Ectodermal cell (in vitro differentiated cells): ENCODE data around the gene FMN2.
A peak's percentile ranks its signal among the peaks of the same experiment; 100 is the strongest.

Source experiments
- H3K27ac ChIP-seq: 2 replicates; pipeline ENCODE4 v1.7.0; 2013; ENCODE audit warnings: mild to moderate bottlenecking, low read depth, low read length; ENCODE audit not compliant: insufficient read depth, poor library complexity, severe bottlenecking
- H3K27me3 ChIP-seq: 2 replicates; pipeline ENCODE4 v1.7.0; 2013; ENCODE audit warnings: mild to moderate bottlenecking, low read length; ENCODE audit not compliant: insufficient read depth, control insufficient read depth, poor library complexity, severe bottlenecking
- H3K36me3 ChIP-seq: one replicate; pipeline ENCODE4 v1.7.0; 2013; ENCODE audit warnings: low read length; ENCODE audit not compliant: control insufficient read depth, insufficient read depth
- H3K4me1 ChIP-seq: one replicate; pipeline ENCODE4 v1.7.0; 2013; ENCODE audit warnings: low read length; ENCODE audit not compliant: control insufficient read depth, insufficient read depth
- H3K4me3 ChIP-seq: 2 replicates; pipeline ENCODE4 v1.7.0; 2013; ENCODE audit warnings: low read depth, low read length, control low read depth; ENCODE audit not compliant: insufficient read depth
- H3K9me3 ChIP-seq: 2 replicates; pipeline ENCODE4 v1.7.0; 2013; ENCODE audit warnings: mild to moderate bottlenecking, low read length, moderate library complexity; ENCODE audit not compliant: control insufficient read depth
- WGBS, 2 experiments: methylation state at CpG; one replicate each; pipeline ENCODE4 v1.1.7; 2013; ENCODE audit warnings: missing lambda C conversion rate in 2 of 2; 5-methylcytosine and 5-hydroxymethylcytosine counted together

The FMN2 gene

GRCh38 chr1:240074422-240074821, 17.3 kb upstream of the FMN2 start:
- Histone ChIP-seq H3K27ac (no peak overlapping the region), H3K36me3 (no peaks in the 10 kb centered on the region), H3K4me3 (no peak overlapping the region), H3K4me1 (no peaks in the 10 kb centered on the region), H3K27me3 (no peaks in the 10 kb centered on the region), H3K9me3 (no peaks in the 10 kb centered on the region)
- whole genome bisulfite sequencing, 2 experiments, result 92 to 93% methylated on average over 5 of the region's 5 CpGs

- 77 to 80% methylated on average over 3 of the region's 3 CpGs for WGBS, 2 experiments
- no peaks in the 10 kb centered on the region for H3K9me3 ChIP-seq
- H3K4me1 ChIP-seq, result no peaks in the 10 kb centered on the region
- no peaks in the 10 kb centered on the region for H3K27me3 ChIP-seq
- no peaks in the 10 kb centered on the region for H3K36me3 ChIP-seq
- no peak overlapping the region for H3K4me3 ChIP-seq
- H3K27ac ChIP-seq, result no peak overlapping the region
Measured at GRCh38 chr1:240074908-240075307, 16.8 kb upstream of the FMN2 start.

GRCh38 chr1:240084337-240084736, 7.3 kb upstream of the FMN2 start:
- H3K4me1 ChIP-seq, result no peaks in the 10 kb centered on the region
- H3K9me3 ChIP-seq, result no peaks in the 10 kb centered on the region
- no peak overlapping the region for H3K4me3 ChIP-seq
- no peak overlapping the region for H3K27ac ChIP-seq
- 100% methylated on average over 1 of the region's 1 CpG for WGBS, 2 experiments
- no peaks in the 10 kb centered on the region for H3K27me3 ChIP-seq
- no peaks in the 10 kb centered on the region for H3K36me3 ChIP-seq

- no peak overlapping the region for H3K27ac ChIP-seq
- no peaks in the 10 kb centered on the region for H3K27me3 ChIP-seq
- no peaks in the 10 kb centered on the region for H3K9me3 ChIP-seq
- H3K4me1 ChIP-seq, result no peaks in the 10 kb centered on the region
- no peak overlapping the region for H3K4me3 ChIP-seq
- H3K36me3 ChIP-seq, result no peaks in the 10 kb centered on the region
- 87 to 93% methylated on average over 8 of the region's 8 CpGs for WGBS, 2 experiments
Measured at GRCh38 chr1:240084749-240085148, 6.9 kb upstream of the FMN2 start.

GRCh38 chr1:240086726-240087125, 5.0 kb upstream of the FMN2 start:
- Histone ChIP-seq H3K27ac (no peak overlapping the region), H3K4me1 (no peaks in the 10 kb centered on the region), H3K27me3 (peaks cover 16% of the 10 kb centered on the region), H3K9me3 (no peaks in the 10 kb centered on the region), H3K4me3 (no peak overlapping the region), H3K36me3 (no peaks in the 10 kb centered on the region)
- 96 to 100% methylated on average over 1 of the region's 1 CpG for WGBS, 2 experiments

- Histone ChIP-seq H3K9me3 (no peaks in the 10 kb centered on the region), H3K4me1 (peaks cover 5% of the 10 kb centered on the region), H3K27ac (no peak overlapping the region), H3K36me3 (no peaks in the 10 kb centered on the region), H3K4me3 (no peak overlapping the region), H3K27me3 (peaks cover 43% of the 10 kb centered on the region)
- 44 to 47% methylated on average over 2 of the region's 2 CpGs for WGBS, 2 experiments
Measured at GRCh38 chr1:240090014-240090413, 1.7 kb upstream of the FMN2 start.

GRCh38 chr1:240090957-240091600, 604 bp upstream of the FMN2 start:
- Histone ChIP-seq H3K36me3 (no peaks in the 10 kb centered on the region), H3K4me3 (peak overlapping the region; percentile 60), H3K9me3 (no peaks in the 10 kb centered on the region), H3K27ac (no peak overlapping the region), H3K27me3 (peaks cover 43% of the 10 kb centered on the region), H3K4me1 (peaks cover 5% of the 10 kb centered on the region)
- 37 to 38% methylated on average over 4 of the region's 5 CpGs for WGBS, 2 experiments

GRCh38 chr1:240092301-240093119, 827 bp downstream of the FMN2 start:
- Histone ChIP-seq H3K4me3 (peak overlapping the region; percentile 60), H3K4me1 (peaks cover 5% of the 10 kb centered on the region), H3K27ac (no peak overlapping the region), H3K9me3 (no peaks in the 10 kb centered on the region), H3K36me3 (no peaks in the 10 kb centered on the region), H3K27me3 (peaks cover 43% of the 10 kb centered on the region)
- 1% methylated on average over 70 of the region's 70 CpGs for WGBS, 2 experiments

GRCh38 chr1:240093120-240093961, 1.7 kb downstream of the FMN2 start:
- Histone ChIP-seq H3K4me3 (peak overlapping the region; percentile 60), H3K27me3 (peaks cover 43% of the 10 kb centered on the region), H3K4me1 (peaks cover 5% of the 10 kb centered on the region), H3K9me3 (no peaks in the 10 kb centered on the region), H3K27ac (no peak overlapping the region), H3K36me3 (no peaks in the 10 kb centered on the region)
- WGBS, 2 experiments, result 2 to 3% methylated on average over 65 of the region's 65 CpGs
